ENCODE data around the gene LRRFIP1.
A peak's percentile ranks its signal among the peaks of the same experiment; 100 is the strongest.

Gene LRRFIP1

DNA sequence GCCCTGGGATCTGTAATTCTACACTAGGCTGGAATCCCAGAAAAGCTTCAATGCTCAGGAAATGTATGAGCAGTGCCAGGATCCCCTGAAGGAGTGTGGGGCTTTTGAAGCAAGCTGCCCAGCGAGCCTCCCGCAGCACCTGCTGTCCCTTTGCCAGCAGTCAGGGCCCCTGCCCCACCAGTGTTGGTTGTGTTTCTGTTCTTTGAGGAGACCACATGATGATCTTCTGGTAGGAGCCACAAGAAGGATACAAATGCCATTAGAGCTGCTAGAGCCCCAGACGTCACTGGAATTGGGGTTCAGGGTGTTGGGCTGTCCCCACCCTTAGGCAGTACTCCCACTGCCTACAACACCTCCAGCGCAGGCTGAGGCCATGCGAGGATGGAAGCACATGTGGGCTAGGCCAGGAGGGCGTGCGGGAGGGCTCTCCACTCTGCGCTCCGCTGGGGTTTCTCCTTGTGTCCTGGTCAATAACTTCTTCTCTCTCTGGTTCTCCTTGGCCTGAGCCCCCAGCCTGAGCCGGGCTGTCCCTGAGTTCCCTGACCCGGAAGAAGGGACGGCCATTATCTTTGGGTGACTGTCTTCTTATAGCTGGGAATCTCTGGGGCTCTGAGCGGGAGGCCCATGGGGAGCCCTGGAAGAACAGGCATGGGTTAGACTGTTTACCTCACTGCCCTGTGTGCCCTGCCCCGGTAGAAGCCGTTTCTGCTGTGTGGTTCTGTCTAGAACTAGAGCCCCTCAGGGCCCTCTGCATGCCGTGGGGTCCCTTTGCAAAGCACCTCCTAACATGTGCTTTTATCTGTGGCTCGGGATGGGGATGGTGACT lies 73.9 kb downstream of the LRRFIP1 start:
- H3K79me2 ChIP-seq: peaks cover 53% of the 10 kb centered on the region
- no peak overlapping the region for H3K4me2 ChIP-seq (ENCODE audit: low read length)
- H2AFZ ChIP-seq: no peak overlapping the region
- peaks cover 32% of the 10 kb centered on the region for H3K4me1 ChIP-seq
- TF ChIP-seq, protein P1, sequence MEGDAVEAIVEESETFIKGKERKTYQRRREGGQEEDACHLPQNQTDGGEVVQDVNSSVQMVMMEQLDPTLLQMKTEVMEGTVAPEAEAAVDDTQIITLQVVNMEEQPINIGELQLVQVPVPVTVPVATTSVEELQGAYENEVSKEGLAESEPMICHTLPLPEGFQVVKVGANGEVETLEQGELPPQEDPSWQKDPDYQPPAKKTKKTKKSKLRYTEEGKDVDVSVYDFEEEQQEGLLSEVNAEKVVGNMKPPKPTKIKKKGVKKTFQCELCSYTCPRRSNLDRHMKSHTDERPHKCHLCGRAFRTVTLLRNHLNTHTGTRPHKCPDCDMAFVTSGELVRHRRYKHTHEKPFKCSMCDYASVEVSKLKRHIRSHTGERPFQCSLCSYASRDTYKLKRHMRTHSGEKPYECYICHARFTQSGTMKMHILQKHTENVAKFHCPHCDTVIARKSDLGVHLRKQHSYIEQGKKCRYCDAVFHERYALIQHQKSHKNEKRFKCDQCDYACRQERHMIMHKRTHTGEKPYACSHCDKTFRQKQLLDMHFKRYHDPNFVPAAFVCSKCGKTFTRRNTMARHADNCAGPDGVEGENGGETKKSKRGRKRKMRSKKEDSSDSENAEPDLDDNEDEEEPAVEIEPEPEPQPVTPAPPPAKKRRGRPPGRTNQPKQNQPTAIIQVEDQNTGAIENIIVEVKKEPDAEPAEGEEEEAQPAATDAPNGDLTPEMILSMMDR (IDR thresholded peaks at IDR 0.05): no peak
- no peak overlapping the region for H3K9ac ChIP-seq
- no peaks in the 10 kb centered on the region for H3K27me3 ChIP-seq (ENCODE audit: control insufficient read depth, insufficient read depth, low read length)
- H3K4me3 ChIP-seq (ENCODE audit: low read depth, low read length): no peak overlapping the region
- no peaks in the 10 kb centered on the region for H3K36me3 ChIP-seq (ENCODE audit: control insufficient read depth, insufficient read depth, low read length)
- H3K9me3 ChIP-seq (ENCODE audit: control insufficient read depth, low read length): no peaks in the 10 kb centered on the region
- H3K27ac ChIP-seq: peak overlapping the region; percentile 59

DNA sequence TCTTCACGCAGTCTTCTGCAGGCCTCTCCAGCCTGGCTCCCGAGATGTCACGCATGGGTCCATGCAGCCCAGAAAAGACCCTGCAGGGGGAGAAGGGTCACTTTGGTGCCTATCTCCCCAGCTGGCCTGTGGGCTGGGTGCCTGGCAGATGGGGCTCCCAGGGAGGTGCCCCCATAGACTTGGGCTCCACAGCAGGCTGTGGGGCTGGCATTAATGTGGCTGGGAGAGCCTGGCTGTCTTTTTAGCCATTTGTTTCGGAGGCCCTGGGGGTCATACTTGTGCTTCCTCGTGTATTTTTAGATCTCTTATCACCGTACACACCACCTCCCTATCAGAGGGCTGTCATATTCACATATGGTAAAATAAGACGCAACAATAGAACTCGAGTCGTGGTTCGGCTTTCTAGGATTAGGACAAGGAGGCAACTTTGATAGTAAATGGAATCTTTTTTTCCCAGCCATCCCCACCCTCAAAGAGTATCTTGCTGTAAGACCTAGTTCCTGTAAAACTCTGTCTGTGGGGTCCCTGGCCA lies 74.5 kb downstream of the LRRFIP1 start:
- H3K79me2 ChIP-seq: peaks cover 59% of the 10 kb centered on the region
- H3K36me3 ChIP-seq (ENCODE audit: control insufficient read depth, insufficient read depth, low read length): no peaks in the 10 kb centered on the region
- peak overlapping the region; percentile 22 for H3K4me2 ChIP-seq (ENCODE audit: low read length)
- no peak overlapping the region for H3K4me3 ChIP-seq (ENCODE audit: low read depth, low read length)
- H3K27me3 ChIP-seq (ENCODE audit: control insufficient read depth, insufficient read depth, low read length): no peaks in the 10 kb centered on the region
- no peak overlapping the region for H2AFZ ChIP-seq
- peaks cover 25% of the 10 kb centered on the region for H3K4me1 ChIP-seq
- H3K9ac ChIP-seq: no peak overlapping the region
- TF ChIP-seq, protein P1 (IDR thresholded peaks at IDR 0.05): no peak
- H3K27ac ChIP-seq: peak overlapping the region; percentile 59
- H3K9me3 ChIP-seq (ENCODE audit: control insufficient read depth, low read length): no peaks in the 10 kb centered on the region

DNA sequence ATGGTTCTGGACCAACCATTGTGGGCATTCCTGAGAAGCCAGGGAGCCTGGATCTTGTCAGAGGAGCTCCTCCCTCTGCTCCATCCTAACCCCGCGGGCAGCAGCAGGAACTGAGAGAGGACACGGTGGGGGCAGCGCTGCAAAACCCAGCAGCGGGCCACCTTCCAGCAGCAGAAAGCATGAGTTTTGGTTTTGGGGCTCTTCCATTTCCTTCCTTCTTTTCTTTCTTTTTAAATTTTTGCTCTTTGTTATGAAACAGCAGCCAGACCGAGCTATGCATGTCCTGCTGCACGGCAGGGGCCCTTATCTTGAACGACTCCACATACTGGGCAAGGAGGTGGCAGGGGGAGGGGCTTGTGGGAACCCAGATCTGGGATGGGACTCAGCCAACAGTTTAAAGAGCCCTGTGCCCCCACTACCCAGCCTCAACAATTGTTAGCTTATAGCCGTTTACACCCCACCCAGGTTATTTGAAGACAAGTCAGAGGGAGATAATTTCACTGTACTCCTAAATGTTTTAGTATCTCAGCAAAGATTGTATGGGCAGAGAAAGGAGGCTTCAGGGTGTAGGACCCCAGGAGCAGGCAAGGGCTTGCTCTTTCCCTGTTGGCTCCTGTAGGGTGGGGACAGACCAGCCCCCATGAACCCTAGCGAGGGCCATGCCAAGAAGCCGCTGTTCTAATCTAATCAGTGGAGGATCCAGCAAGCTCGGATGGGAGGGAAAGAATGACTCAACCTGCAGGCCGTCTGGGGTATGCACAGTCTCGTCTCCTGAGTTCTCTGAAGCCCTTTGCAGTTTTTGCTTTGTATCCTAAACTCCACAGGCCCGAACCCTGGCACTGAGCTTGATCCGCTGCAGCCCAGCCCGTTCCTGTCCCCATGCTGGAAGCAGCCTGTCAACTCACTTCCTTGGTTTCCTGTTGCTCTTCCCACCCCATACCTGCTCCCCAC lies 75.3 kb downstream of the LRRFIP1 start:
- TF ChIP-seq, protein P1 (IDR thresholded peaks at IDR 0.05): no peak
- no peak overlapping the region for H3K4me3 ChIP-seq (ENCODE audit: low read depth, low read length)
- H3K27me3 ChIP-seq (ENCODE audit: control insufficient read depth, insufficient read depth, low read length): no peaks in the 10 kb centered on the region
- H3K79me2 ChIP-seq: peaks cover 61% of the 10 kb centered on the region
- H3K36me3 ChIP-seq (ENCODE audit: control insufficient read depth, insufficient read depth, low read length): no peaks in the 10 kb centered on the region
- H3K4me2 ChIP-seq (ENCODE audit: low read length): peak overlapping the region; percentile 32
- peak overlapping the region; percentile 59 for H3K27ac ChIP-seq
- H3K9me3 ChIP-seq (ENCODE audit: control insufficient read depth, low read length): no peaks in the 10 kb centered on the region
- H2AFZ ChIP-seq: no peak overlapping the region
- peaks cover 25% of the 10 kb centered on the region for H3K4me1 ChIP-seq
- H3K9ac ChIP-seq: no peak overlapping the region

DNA sequence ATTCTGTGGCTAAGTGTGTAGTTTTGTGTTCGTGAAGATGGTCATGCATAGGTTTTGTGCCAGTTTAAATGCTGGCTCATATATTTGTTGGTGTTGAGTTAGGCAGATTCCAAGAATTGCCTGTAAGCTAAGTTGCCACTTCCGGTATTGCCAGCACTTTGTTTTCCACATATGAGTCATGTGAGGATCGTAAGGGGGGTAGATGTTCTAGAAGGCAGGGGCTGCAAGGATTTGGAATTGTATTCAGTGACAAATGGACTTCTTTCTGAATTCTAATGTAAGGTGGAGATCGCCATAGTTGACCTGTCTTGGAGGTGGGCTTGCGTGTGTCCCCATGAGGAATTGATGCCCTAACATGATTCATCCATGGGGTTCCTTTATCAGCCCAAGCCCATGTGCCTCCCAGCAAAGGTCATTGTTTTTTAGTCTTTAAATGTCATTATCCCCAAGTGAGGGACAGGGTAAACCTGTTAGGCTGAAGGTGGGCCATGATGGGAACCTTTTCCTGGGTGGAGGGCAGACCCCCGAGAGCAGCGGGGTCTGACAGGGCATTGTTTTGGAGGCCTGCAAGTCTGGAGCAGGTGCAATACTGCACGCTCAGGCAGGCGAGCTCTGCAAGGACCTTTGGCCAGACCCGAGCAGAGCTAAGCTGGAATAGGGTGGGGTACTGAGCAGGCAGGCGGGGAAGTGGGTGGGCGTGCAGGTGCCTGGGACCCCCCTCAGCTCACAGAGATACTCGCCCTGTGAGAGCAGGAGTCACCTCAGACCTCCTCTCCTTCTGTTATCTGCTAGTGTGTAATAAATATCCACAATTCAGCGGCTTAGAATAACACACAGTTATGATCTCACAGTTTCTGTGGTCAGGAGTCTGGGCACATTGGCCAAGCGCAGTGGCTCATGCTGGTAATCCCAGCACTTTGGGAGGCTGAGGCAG lies 77.4 kb downstream of the LRRFIP1 start:
- no peak overlapping the region for H2AFZ ChIP-seq
- H3K4me2 ChIP-seq (ENCODE audit: low read length): no peak overlapping the region
- H3K9ac ChIP-seq: no peak overlapping the region
- peaks cover 28% of the 10 kb centered on the region for H3K4me1 ChIP-seq
- H3K79me2 ChIP-seq: peaks cover 65% of the 10 kb centered on the region
- TF ChIP-seq, protein P1 (IDR thresholded peaks at IDR 0.05): no peak
- no peaks in the 10 kb centered on the region for H3K36me3 ChIP-seq (ENCODE audit: control insufficient read depth, insufficient read depth, low read length)
- no peaks in the 10 kb centered on the region for H3K27me3 ChIP-seq (ENCODE audit: control insufficient read depth, insufficient read depth, low read length)
- H3K27ac ChIP-seq: no peak overlapping the region
- H3K9me3 ChIP-seq (ENCODE audit: control insufficient read depth, low read length): no peaks in the 10 kb centered on the region
- no peak overlapping the region for H3K4me3 ChIP-seq (ENCODE audit: low read depth, low read length)

Measured in parathyroid adenoma (tissue), 2 donors.